Measurements from ENCODE around the gene MBD4.

The MBD4 gene

DNA sequence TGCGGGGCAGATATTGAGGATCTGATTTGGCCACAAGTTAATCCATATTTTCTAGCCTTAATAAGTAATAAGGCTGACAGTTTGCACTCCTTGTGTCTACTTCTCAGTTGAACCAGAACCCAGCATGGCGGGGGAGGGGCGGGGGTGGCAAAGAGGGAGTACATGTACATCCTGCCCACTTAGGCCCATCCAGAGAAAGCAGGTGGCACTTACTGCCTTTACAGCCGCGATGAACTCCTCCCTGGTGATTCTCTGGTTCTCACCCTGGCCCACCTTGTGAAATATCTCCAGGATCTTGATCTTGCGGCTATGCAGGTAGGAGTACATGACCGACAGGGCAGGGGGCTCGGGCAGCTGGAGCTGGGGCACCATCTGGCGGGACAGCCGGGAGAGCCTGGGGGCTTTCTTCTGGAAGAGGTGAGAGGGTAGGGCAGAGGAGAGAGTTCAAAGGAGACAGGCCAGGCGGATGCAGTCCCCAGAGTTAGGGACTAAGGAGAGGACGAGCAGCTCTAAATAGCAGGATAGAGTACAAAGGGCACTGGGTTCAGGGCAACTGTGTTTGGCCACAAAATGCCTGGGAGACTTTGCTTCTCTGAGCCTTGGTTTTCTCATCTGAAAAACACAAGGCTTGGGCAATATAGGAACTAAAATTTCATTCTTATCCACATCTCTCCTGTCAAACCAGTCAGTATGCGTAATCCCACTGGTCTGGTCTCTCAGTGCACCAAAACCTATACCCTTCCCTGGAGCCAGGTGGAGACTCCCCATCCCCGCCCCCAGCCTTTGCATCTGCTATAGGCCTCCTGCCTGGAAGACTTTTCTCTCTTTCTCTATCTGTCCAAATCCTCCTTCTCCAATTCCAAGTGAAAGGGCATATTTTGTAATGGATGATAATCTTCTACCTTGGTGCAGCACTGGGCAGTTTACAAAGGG, 21.4 kb downstream of the MBD4 start:
- no peak for ATAC-seq (ENCODE audit: low read depth)
- DNase-seq (ENCODE audit: low spot score): no peak
- no peaks in the 10 kb centered on the region for H3K4me1 ChIP-seq (ENCODE audit: insufficient read depth, poor library complexity, severe bottlenecking)
- H3K9me3 ChIP-seq (ENCODE audit: severe bottlenecking): no peaks in the 10 kb centered on the region
- no peaks in the 10 kb centered on the region for H3K36me3 ChIP-seq (ENCODE audit: low read depth)
- no peaks in the 10 kb centered on the region for H3K27me3 ChIP-seq (ENCODE audit: insufficient read depth, poor library complexity, severe bottlenecking)
- H3K4me3 ChIP-seq (ENCODE audit: severe bottlenecking): no peak overlapping the region
- no peak overlapping the region for H3K27ac ChIP-seq (ENCODE audit: poor library complexity, severe bottlenecking)
- TF ChIP-seq, protein P1, sequence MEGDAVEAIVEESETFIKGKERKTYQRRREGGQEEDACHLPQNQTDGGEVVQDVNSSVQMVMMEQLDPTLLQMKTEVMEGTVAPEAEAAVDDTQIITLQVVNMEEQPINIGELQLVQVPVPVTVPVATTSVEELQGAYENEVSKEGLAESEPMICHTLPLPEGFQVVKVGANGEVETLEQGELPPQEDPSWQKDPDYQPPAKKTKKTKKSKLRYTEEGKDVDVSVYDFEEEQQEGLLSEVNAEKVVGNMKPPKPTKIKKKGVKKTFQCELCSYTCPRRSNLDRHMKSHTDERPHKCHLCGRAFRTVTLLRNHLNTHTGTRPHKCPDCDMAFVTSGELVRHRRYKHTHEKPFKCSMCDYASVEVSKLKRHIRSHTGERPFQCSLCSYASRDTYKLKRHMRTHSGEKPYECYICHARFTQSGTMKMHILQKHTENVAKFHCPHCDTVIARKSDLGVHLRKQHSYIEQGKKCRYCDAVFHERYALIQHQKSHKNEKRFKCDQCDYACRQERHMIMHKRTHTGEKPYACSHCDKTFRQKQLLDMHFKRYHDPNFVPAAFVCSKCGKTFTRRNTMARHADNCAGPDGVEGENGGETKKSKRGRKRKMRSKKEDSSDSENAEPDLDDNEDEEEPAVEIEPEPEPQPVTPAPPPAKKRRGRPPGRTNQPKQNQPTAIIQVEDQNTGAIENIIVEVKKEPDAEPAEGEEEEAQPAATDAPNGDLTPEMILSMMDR (IDR thresholded peaks at IDR 0.05; ENCODE audit: poor library complexity, severe bottlenecking): no peak

DNA sequence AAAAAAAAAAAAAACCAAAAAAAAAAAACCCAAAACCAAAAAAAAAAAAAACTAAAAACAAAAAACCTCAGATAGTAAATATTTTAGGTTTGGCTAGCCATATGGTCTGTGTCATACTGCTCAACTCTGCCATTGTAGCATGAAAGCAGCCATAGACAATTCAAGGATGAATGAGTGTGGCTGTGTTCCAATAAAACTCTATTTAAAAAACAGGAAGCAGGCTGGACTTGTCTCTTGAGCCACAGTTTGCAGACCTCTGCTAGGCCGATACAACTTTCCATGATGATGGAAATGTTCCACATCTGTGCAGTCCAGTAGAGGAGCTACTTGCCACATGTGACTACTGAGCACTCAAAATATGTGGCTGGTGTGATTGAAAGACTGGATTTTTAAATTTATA, 22.4 kb downstream of the MBD4 start:
- no peak for DNase-seq (ENCODE audit: low spot score)
- Histone ChIP-seq H3K27ac (ENCODE audit: poor library complexity, severe bottlenecking) (no peak overlapping the region), H3K36me3 (ENCODE audit: low read depth) (no peaks in the 10 kb centered on the region), H3K27me3 (ENCODE audit: insufficient read depth, poor library complexity, severe bottlenecking) (no peaks in the 10 kb centered on the region), H3K4me3 (ENCODE audit: severe bottlenecking) (no peak overlapping the region), H3K9me3 (ENCODE audit: severe bottlenecking) (no peaks in the 10 kb centered on the region), H3K4me1 (ENCODE audit: insufficient read depth, poor library complexity, severe bottlenecking) (no peaks in the 10 kb centered on the region)
- ATAC-seq (ENCODE audit: low read depth): no peak
- TF ChIP-seq, protein P1 (IDR thresholded peaks at IDR 0.05; ENCODE audit: poor library complexity, severe bottlenecking): no peak

DNA sequence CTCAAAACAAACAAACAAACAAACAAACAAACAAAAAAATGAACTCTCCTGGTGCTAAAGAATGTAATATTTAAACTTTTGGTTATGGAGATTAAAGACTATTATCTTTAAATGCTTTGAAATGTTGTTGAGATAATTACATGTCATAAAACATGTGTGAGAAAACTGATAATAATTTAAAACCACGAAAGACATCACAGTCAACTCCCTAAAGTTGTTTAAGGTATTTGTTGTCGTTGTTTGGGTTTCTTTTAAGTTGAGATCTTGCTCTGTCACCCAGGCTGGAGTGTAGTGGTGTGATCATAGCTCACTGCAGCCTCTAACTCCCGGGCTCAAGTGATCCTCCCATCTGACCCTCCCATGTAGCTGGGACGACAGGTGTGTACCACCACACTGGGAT, 23.3 kb downstream of the MBD4 start:
- TF ChIP-seq, protein P1 (IDR thresholded peaks at IDR 0.05; ENCODE audit: poor library complexity, severe bottlenecking): no peak
- no peak overlapping the region for H3K27ac ChIP-seq (ENCODE audit: poor library complexity, severe bottlenecking)
- DNase-seq (ENCODE audit: low spot score) (no peak), ATAC-seq (ENCODE audit: low read depth) (no peak)
- no peaks in the 10 kb centered on the region for H3K27me3 ChIP-seq (ENCODE audit: insufficient read depth, poor library complexity, severe bottlenecking)
- no peak overlapping the region for H3K4me3 ChIP-seq (ENCODE audit: severe bottlenecking)
- H3K9me3 ChIP-seq (ENCODE audit: severe bottlenecking): no peaks in the 10 kb centered on the region
- H3K36me3 ChIP-seq (ENCODE audit: low read depth): no peaks in the 10 kb centered on the region
- H3K4me1 ChIP-seq (ENCODE audit: insufficient read depth, poor library complexity, severe bottlenecking): no peaks in the 10 kb centered on the region

DNA sequence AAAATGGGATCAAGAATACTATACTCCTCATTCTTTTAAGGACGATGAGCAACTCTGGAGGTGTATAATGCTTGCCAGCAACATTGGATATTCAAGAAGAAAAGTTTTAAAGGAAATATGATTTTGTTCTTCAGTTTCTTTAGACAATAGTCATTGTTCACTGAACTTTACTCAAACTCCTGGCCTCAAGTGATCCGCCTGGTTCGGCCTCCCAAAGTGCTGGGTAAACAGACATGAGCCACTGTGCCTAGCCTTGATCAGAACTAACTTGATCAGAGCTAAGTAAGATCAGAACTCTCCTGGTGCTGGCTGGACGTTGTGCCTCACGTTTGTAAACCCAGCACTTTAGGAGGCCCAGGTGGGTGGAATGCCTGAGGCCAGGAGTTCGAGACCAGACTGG, 23.9 kb downstream of the MBD4 start:
- TF ChIP-seq, protein P1 (IDR thresholded peaks at IDR 0.05; ENCODE audit: poor library complexity, severe bottlenecking): no peak
- ATAC-seq (ENCODE audit: low read depth) (no peak), DNase-seq (ENCODE audit: low spot score) (no peak)
- Histone ChIP-seq H3K36me3 (ENCODE audit: low read depth) (no peaks in the 10 kb centered on the region), H3K9me3 (ENCODE audit: severe bottlenecking) (no peaks in the 10 kb centered on the region), H3K27ac (ENCODE audit: poor library complexity, severe bottlenecking) (no peak overlapping the region), H3K4me3 (ENCODE audit: severe bottlenecking) (no peak overlapping the region), H3K27me3 (ENCODE audit: insufficient read depth, poor library complexity, severe bottlenecking) (no peaks in the 10 kb centered on the region), H3K4me1 (ENCODE audit: insufficient read depth, poor library complexity, severe bottlenecking) (no peaks in the 10 kb centered on the region)

DNA sequence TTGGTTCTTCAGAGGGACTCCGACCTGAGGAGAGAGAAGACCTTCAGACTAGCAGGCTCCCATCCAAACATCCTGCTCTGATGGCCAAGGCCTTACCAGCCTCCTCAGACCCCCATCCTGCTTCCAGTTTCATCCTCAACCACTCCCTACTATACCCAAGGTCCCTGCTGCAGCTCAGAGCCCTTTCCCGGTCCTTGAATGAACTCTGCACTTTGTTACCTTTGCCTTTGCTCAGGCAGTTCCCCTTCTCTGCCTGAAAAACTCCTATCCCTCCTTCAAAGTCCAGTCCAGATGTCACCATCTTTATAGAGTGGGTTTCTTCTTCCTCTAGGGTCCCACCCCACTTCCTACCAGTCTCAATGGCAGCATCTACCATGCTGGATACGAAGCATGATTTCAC, 24.4 kb downstream of the MBD4 start:
- DNase-seq (ENCODE audit: low spot score): no peak
- Histone ChIP-seq H3K9me3 (ENCODE audit: severe bottlenecking) (no peaks in the 10 kb centered on the region), H3K4me3 (ENCODE audit: severe bottlenecking) (no peak overlapping the region), H3K27me3 (ENCODE audit: insufficient read depth, poor library complexity, severe bottlenecking) (no peaks in the 10 kb centered on the region), H3K27ac (ENCODE audit: poor library complexity, severe bottlenecking) (no peak overlapping the region), H3K36me3 (ENCODE audit: low read depth) (no peaks in the 10 kb centered on the region), H3K4me1 (ENCODE audit: insufficient read depth, poor library complexity, severe bottlenecking) (no peaks in the 10 kb centered on the region)
- no peak for ATAC-seq (ENCODE audit: low read depth)
- TF ChIP-seq, protein P1 (IDR thresholded peaks at IDR 0.05; ENCODE audit: poor library complexity, severe bottlenecking): no peak

Measured in RWPE2 (cell line).